H1 (cell line): ENCODE results near the gene SLX9. TPM values are rescaled to one million over a fixed set of nuclear protein-coding genes. Genes with fewer than 3 reads are reported as not detected.

Experiments
- CTCF ChIA-PET: fragments of 300-600 bp; sonication (Branson Sonifier 250); formaldehyde crosslinking; loops from one replicate; lab custom pipeline; 2021; ENCODE audit not compliant: partially characterized antibody; lab: Charles Lee
- POLR2A ChIA-PET: fragments of 300-600 bp; sonication (Branson Sonifier 250); formaldehyde crosslinking; loops from one replicate; lab custom pipeline; 2021; ENCODE audit warnings: inconsistent platforms; ENCODE audit not compliant: partially characterized antibody; lab: Charles Lee
- DNase-seq, 2 experiments: peaks; one replicate each; pipeline versions ENCODE4 v3.0.0 to v3.0.0-alpha.2; 2010 to 2022; ENCODE audit warnings: low spot score in 2 of 2, low read depth in 1 of 2, mixed read lengths in 1 of 2
- FAIRE-seq: peaks from 2 replicates; lab custom pipeline; 2011; peaks lifted over from hg19 to GRCh38; lab: Jason Lieb, UNC
- H2AFZ ChIP-seq: 2 replicates; pipeline ENCODE4 v1.8.1; 2012; ENCODE audit warnings: low read length, inconsistent platforms
- H2AK5ac ChIP-seq: 2 replicates; pipeline ENCODE4 v1.6.1; 2013; ENCODE audit warnings: low read depth, low read length
- H2BK120ac ChIP-seq: replicated peaks from 2 replicates; pipeline ENCODE3; 2013; ENCODE audit warnings: low read depth, low read length, inconsistent platforms
- H2BK12ac ChIP-seq: 2 replicates; pipeline ENCODE4 v1.6.1; 2013; ENCODE audit warnings: low read depth, low read length
- H2BK15ac ChIP-seq: 2 replicates; pipeline ENCODE4 v1.6.1; 2013; ENCODE audit warnings: low read length
- H2BK20ac ChIP-seq: 2 replicates; pipeline ENCODE4 v1.6.1; 2013; ENCODE audit warnings: low read length
- H2BK5ac ChIP-seq: 2 replicates; pipeline ENCODE4 v1.6.1; 2013; ENCODE audit warnings: low read depth, low read length
- H3K14ac ChIP-seq: 2 replicates; pipeline ENCODE4 v1.6.1; 2013; ENCODE audit warnings: inconsistent platforms; ENCODE audit not compliant: insufficient read length
- H3K18ac ChIP-seq: 2 replicates; pipeline ENCODE4 v1.6.1; 2013; ENCODE audit warnings: low read length; ENCODE audit errors: extremely low read depth
- H3K23ac ChIP-seq: 2 replicates; pipeline ENCODE4 v1.6.1; 2013; ENCODE audit warnings: inconsistent platforms; ENCODE audit not compliant: insufficient read length
- H3K23me2 ChIP-seq: 2 replicates; pipeline ENCODE4 v1.6.1; 2013; ENCODE audit warnings: low read depth, low read length
- H3K27ac ChIP-seq: 2 replicates; pipeline ENCODE4 v1.6.1; 2011; ENCODE audit warnings: low read depth, low read length, inconsistent platforms
- H3K27me3 ChIP-seq, 4 experiments: replicated peaks in 1 of 4; 1 replicate in 1 of 4; 2 replicates in 3 of 4; pipeline versions ENCODE4 v1.6.1 to v1.8.1; 2011 to 2013; ENCODE audit warnings: low read length in 3 of 4, mild to moderate bottlenecking in 3 of 4, inconsistent platforms in 2 of 4, mixed read lengths in 2 of 4, moderate library complexity in 1 of 4; ENCODE audit not compliant: control insufficient read depth in 3 of 4, insufficient read depth in 3 of 4; ENCODE audit errors: extremely low read depth in 1 of 4
- H3K36me3 ChIP-seq, 4 experiments: 2 replicates each; pipeline versions ENCODE4 v1.6.1 to v1.8.1; 2011 to 2013; ENCODE audit warnings: mild to moderate bottlenecking in 4 of 4, low read length in 3 of 4, moderate library complexity in 2 of 4, control low read depth in 1 of 4, inconsistent platforms in 1 of 4; ENCODE audit not compliant: insufficient read depth in 4 of 4, control insufficient read depth in 2 of 4
- H3K4ac ChIP-seq: replicated peaks from 2 replicates; pipeline ENCODE3; 2013; ENCODE audit warnings: low read length, low read depth, mixed read lengths, inconsistent platforms; ENCODE audit not compliant: insufficient read length
- H3K4me1 ChIP-seq, 4 experiments: replicated peaks in 1 of 4; 1 replicate in 1 of 4; 2 replicates in 3 of 4; pipeline versions ENCODE4 v1.6.1 to v1.8.1; 2011 to 2013; ENCODE audit warnings: low read length in 3 of 4, inconsistent platforms in 2 of 4, mixed read lengths in 1 of 4; ENCODE audit not compliant: insufficient read depth in 4 of 4, control insufficient read depth in 3 of 4
- H3K4me2 ChIP-seq, 2 experiments: 2 replicates each; pipeline versions ENCODE4 v1.6.1 to v1.8.1; 2011 to 2013; ENCODE audit warnings: low read depth in 2 of 2, low read length in 2 of 2, control low read depth in 1 of 2, inconsistent platforms in 1 of 2, mild to moderate bottlenecking in 1 of 2; ENCODE audit not compliant: insufficient read depth in 1 of 2
- H3K4me3 ChIP-seq, 4 experiments: fragments of 200-600, 300-600 bp in 1 of 4; sonication (generic), shearing (Covaris generic), sonication (Bioruptor Twin) in 1 of 4; 2 replicates each; pipeline versions ENCODE4 v1.5.1 to v1.8.1; 2011 to 2016; ENCODE audit warnings: low read length in 4 of 4, low read depth in 3 of 4, control low read depth in 2 of 4, inconsistent platforms in 2 of 4, mild to moderate bottlenecking in 2 of 4, mixed read lengths in 1 of 4, moderate library complexity in 1 of 4; ENCODE audit not compliant: insufficient read depth in 2 of 4; ENCODE audit errors: extremely low read depth in 1 of 4
- H3K56ac ChIP-seq: replicated peaks from 2 replicates; pipeline ENCODE3; 2013; ENCODE audit warnings: low read depth, mild to moderate bottlenecking, mixed read lengths, low read length, inconsistent platforms; ENCODE audit not compliant: insufficient read length
- H3K79me1 ChIP-seq: 2 replicates; pipeline ENCODE4 v1.6.1; 2013; ENCODE audit warnings: low read depth, low read length, control low read depth
- H3K79me2 ChIP-seq, 2 experiments: 2 replicates each; pipeline versions ENCODE4 v1.6.1 to v1.8.1; 2012 to 2013; ENCODE audit warnings: low read length in 2 of 2, mild to moderate bottlenecking in 2 of 2, inconsistent platforms in 1 of 2; ENCODE audit not compliant: insufficient read depth in 2 of 2, control insufficient read depth in 1 of 2
- H3K9ac ChIP-seq, 4 experiments: replicated peaks in 1 of 4; 1 replicate in 1 of 4; 2 replicates in 3 of 4; pipeline versions ENCODE4 v1.6.1 to v1.8.1; 2011 to 2013; ENCODE audit warnings: low read depth in 3 of 4, low read length in 3 of 4, control low read depth in 2 of 4, mild to moderate bottlenecking in 2 of 4, moderate library complexity in 2 of 4, inconsistent platforms in 1 of 4; ENCODE audit errors: extremely low read depth in 1 of 4
- H3K9me3 ChIP-seq, 2 experiments: 2 replicates each; pipeline versions ENCODE4 v1.6.1 to v1.8.1; 2012 to 2013; ENCODE audit warnings: mild to moderate bottlenecking in 2 of 2, moderate library complexity in 2 of 2, control low read depth in 1 of 2, inconsistent platforms in 1 of 2, low read depth in 1 of 2, low read length in 1 of 2, mixed read lengths in 1 of 2; ENCODE audit not compliant: insufficient read depth in 2 of 2
- H4K20me1 ChIP-seq, 2 experiments: replicated peaks in 1 of 2; 2 replicates each; pipeline versions ENCODE3 to v1.8.1; 2011 to 2013; ENCODE audit warnings: inconsistent platforms in 2 of 2, low read length in 2 of 2, mild to moderate bottlenecking in 1 of 2; ENCODE audit not compliant: insufficient read depth in 2 of 2, control insufficient read depth in 1 of 2
- H4K5ac ChIP-seq: 2 replicates; pipeline ENCODE4 v1.6.1; 2013; ENCODE audit warnings: low read length, low read depth, mixed read lengths, inconsistent platforms; ENCODE audit not compliant: insufficient read length
- H4K8ac ChIP-seq: 2 replicates; pipeline ENCODE4 v1.8.0; 2013; ENCODE audit warnings: mild to moderate bottlenecking, moderate library complexity, low read length, inconsistent platforms; ENCODE audit not compliant: insufficient read depth; ENCODE audit errors: extremely low read depth
- H4K91ac ChIP-seq: replicated peaks from 2 replicates; pipeline ENCODE3; 2013; ENCODE audit warnings: low read length, mixed read lengths, inconsistent platforms; ENCODE audit not compliant: insufficient read length
- BACH1 ChIP-seq: IDR thresholded peaks from 2 replicates; pipeline ENCODE4 v1.6.1; 2012; ENCODE audit warnings: low read length, improper control_type of control experiment
- GTF2F1 ChIP-seq: IDR thresholded peaks from 2 replicates; pipeline ENCODE4 v1.6.1; 2012; ENCODE audit warnings: low read depth, low read length, improper control_type of control experiment, borderline replicate concordance
- HDAC2 ChIP-seq, 2 experiments: fragments of 300-600 bp in 1 of 2; sonication (generic) in 1 of 2; IDR thresholded peaks; 2 replicates each; pipeline ENCODE4 v1.6.1; 2011 to 2012; ENCODE audit warnings: low read depth in 2 of 2, low read length in 2 of 2, mild to moderate bottlenecking in 2 of 2, moderate library complexity in 2 of 2, borderline replicate concordance in 1 of 2, inconsistent platforms in 1 of 2
- JUND ChIP-seq: IDR thresholded peaks from 2 replicates; pipeline ENCODE4 v1.6.1; 2011; ENCODE audit warnings: mild to moderate bottlenecking, improper control_type of control experiment, low read length
- MAFK ChIP-seq: IDR thresholded peaks from 2 replicates; pipeline ENCODE4 v1.6.1; 2012; ENCODE audit warnings: low read depth, mild to moderate bottlenecking, improper control_type of control experiment, low read length
- POLR2AphosphoS5 ChIP-seq: IDR thresholded peaks from 2 replicates; pipeline ENCODE4 v1.6.1; 2011; ENCODE audit warnings: low read depth, low read length
- POU5F1 ChIP-seq: IDR thresholded peaks from 2 replicates; pipeline ENCODE4 v1.6.1; 2011; ENCODE audit warnings: low read depth, mild to moderate bottlenecking, low read length, moderate library complexity
- RBBP5 ChIP-seq: IDR thresholded peaks from 2 replicates; pipeline ENCODE4 v1.7.1; 2012; ENCODE audit warnings: low read depth, mild to moderate bottlenecking, inconsistent platforms, low read length, moderate library complexity, borderline replicate concordance
- RNF2 ChIP-seq: fragments of 200-900, 300-1000 bp; sonication (generic); IDR thresholded peaks from 2 replicates; pipeline ENCODE4 v1.7.1; 2016; ENCODE audit warnings: borderline replicate concordance, low read depth, mild to moderate bottlenecking, antibody characterized with exemption, low read length; ENCODE audit not compliant: poor library complexity, severe bottlenecking; ENCODE audit errors: missing control alignments
- TAF7 ChIP-seq: optimal IDR thresholded peaks from 2 replicates; pipeline ENCODE3; 2011; ENCODE audit warnings: low read depth, mild to moderate bottlenecking, inconsistent platforms, low read length, moderate library complexity, borderline replicate concordance
- TBP ChIP-seq: IDR thresholded peaks from 2 replicates; pipeline ENCODE4 v1.6.1; 2011; ENCODE audit warnings: low read depth, low read length, improper control_type of control experiment
- YY1 ChIP-seq: IDR thresholded peaks from 2 replicates; pipeline ENCODE4 v1.6.1; 2011; ENCODE audit warnings: low read depth, mild to moderate bottlenecking, low read length
- ZNF274 ChIP-seq: IDR thresholded peaks from 2 replicates; pipeline ENCODE4 v1.7.0; 2012; ENCODE audit warnings: low read length, borderline replicate concordance; ENCODE audit errors: extremely low read depth
- WGBS, 2 experiments: shearing (Covaris generic) in 1 of 2; methylation state at CpG; one replicate each; pipeline versions ENCODE4 v1.1.6 to v1.1.7; 2013 to 2015; ENCODE audit warnings: low lambda C conversion rate in 2 of 2, mixed read lengths in 2 of 2, inconsistent platforms in 1 of 2, low coverage in 1 of 2, missing lambda C conversion rate in 1 of 2; ENCODE audit not compliant: insufficient replicate concordance in 2 of 2, insufficient coverage in 1 of 2, insufficient read length in 1 of 2; ENCODE audit errors: extremely low coverage in 1 of 2, missing lambda C conversion rate in 1 of 2; 5-methylcytosine and 5-hydroxymethylcytosine counted together
- polyA plus RNA-seq, 7 experiments: library from polyadenylated mRNA; depleted of rRNA in 3 of 7; stranded (reverse) in 5 of 7; unstranded in 2 of 7; fragments of >200 nt in 5 of 7; fragments of 200-250 nt in 2 of 7; gene quantifications; 1 replicate in 5 of 7; 2 replicates in 1 of 7; 4 replicates in 1 of 7; pipeline versions ENCODE4 v1.2.1 to v1.2.3, GENCODE V29; 2011 to 2013; ENCODE audit warnings: missing spikeins in 2 of 7, mixed read lengths in 2 of 7
- total RNA-seq: library from RNA; stranded (reverse); fragmentation: NEBNext Ultra II Directional; extraction: Animal tissue kit (Norgen Biotek cat#: 25700); gene quantifications from 2 replicates; pipeline ENCODE4 v1.2.1, GENCODE V29; 2021
- TF ChIP-seq, protein P1 (sequence below): IDR thresholded peaks from 2 replicates; pipeline ENCODE4 v1.6.1; 2012; ENCODE audit warnings: inconsistent platforms

The SLX9 gene
- total and polyA plus RNA-seq, 2 of the 8 experiments (the other 6 are each of a cell fraction or from before 2014, with no cell fraction given) = 17.7 to 57.3 TPM

DNA sequence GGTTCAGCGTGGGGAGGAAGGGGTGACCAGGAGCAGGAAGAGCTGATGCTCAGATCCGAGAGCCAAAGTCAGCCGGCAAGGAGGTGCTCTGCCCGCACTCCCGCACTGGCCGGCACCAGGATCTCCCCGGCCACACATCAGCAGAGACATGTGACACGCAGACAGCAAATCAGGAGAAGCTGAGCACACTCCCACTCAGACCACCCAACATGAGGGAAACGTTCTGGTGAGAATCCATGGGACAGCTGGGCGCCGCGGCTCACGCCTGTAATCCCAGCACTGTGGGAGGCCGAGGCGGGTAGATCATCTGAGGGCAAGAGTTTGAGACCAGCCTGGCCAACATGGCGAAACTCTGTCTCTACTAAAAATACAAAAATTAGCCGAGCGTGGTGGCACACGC lies 47.7 kb upstream of the SLX9 start:
- H2AK5ac ChIP-seq = no peak overlapping the region
- no peak overlapping the region for H3K4me2 ChIP-seq
- no peak overlapping the region for H4K8ac ChIP-seq
- no peak overlapping the region for H2AFZ ChIP-seq
- H3K4me1 ChIP-seq = no peaks in the 10 kb centered on the region
- H3K79me1 ChIP-seq = no peaks in the 10 kb centered on the region
- H3K56ac ChIP-seq = no peak overlapping the region
- H3K27ac ChIP-seq = no peak overlapping the region
- H3K9ac ChIP-seq = no peak overlapping the region
- H4K20me1 ChIP-seq = peaks cover 0 to 4% of the 10 kb centered on the region in 2 experiments
- no peak overlapping the region for H4K91ac ChIP-seq
- no peaks in the 10 kb centered on the region for H3K9me3 ChIP-seq
- H2BK20ac ChIP-seq = no peak overlapping the region
- no peaks in the 10 kb centered on the region for H3K36me3 ChIP-seq
- H4K5ac ChIP-seq = no peak overlapping the region
- no peak overlapping the region for H3K14ac ChIP-seq
- H2BK5ac ChIP-seq = no peak overlapping the region
- POLR2A ChIA-PET = no interaction called here
- no peak overlapping the region for H2BK12ac ChIP-seq
- H3K79me2 ChIP-seq = no peaks in the 10 kb centered on the region
- no peak for DNase-seq
- no peak for TF ChIP-seq HDAC2 (IDR thresholded peaks at IDR 0.05; ENCODE audit: borderline replicate concordance in 1 of 2, low read depth in 2 of 2, low read length in 2 of 2)
- TF ChIP-seq POU5F1 = no peak
- TF ChIP-seq GTF2F1 = no peak
- TF ChIP-seq, protein P1, sequence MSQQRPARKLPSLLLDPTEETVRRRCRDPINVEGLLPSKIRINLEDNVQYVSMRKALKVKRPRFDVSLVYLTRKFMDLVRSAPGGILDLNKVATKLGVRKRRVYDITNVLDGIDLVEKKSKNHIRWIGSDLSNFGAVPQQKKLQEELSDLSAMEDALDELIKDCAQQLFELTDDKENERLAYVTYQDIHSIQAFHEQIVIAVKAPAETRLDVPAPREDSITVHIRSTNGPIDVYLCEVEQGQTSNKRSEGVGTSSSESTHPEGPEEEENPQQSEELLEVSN = no peak
- no peak for TF ChIP-seq YY1
- no peak for TF ChIP-seq TBP
- TF ChIP-seq BACH1 = no peak
- TF ChIP-seq MAFK = no peak
- no peak for TF ChIP-seq RBBP5
- no peak for TF ChIP-seq RNF2
- TF ChIP-seq POLR2AphosphoS5 = no peak
- no peak for TF ChIP-seq TAF7
- TF ChIP-seq JUND = no peak
- TF ChIP-seq ZNF274 = no peak
- TF ChIP-seq, all 59 proteins: peak for 0
- CTCF ChIA-PET = interaction anchor here (0.6 to 4.8 kb wide), 17 partner anchors 9 to 287 kb away, joined by 3 to 43 read pairs (median 4); no protein-coding TSS in a partner anchor
- H3K27me3 ChIP-seq = no peaks in the 10 kb centered on the region; a peak in 1 of 7 replicates
- no peak overlapping the region for H3K4ac ChIP-seq
- no peak overlapping the region for H2BK120ac ChIP-seq
- no peak overlapping the region for H3K4me3 ChIP-seq
- no peak for FAIRE-seq
- H3K23me2 ChIP-seq = no peaks in the 10 kb centered on the region
- no peak overlapping the region for H3K23ac ChIP-seq
- no peak overlapping the region for H3K18ac ChIP-seq
- H2BK15ac ChIP-seq = no peak overlapping the region
- 89% methylated on average over 19 of the region's 19 CpGs; no CpG with 5 or more reads in 1 of the 2 experiments for WGBS, 2 experiments
